GM12865 (cell line): ENCODE data around the gene FILIP1L.

ENCODE experiments used
- DNase-seq: peaks from one replicate; pipeline ENCODE4 v3.0.0; 2010; ENCODE audit warnings: low read depth
- H3K4me3 ChIP-seq: 2 replicates; pipeline ENCODE4 v1.5.1; 2011; ENCODE audit warnings: mild to moderate bottlenecking, low read depth, low read length, control low read depth
- TF ChIP-seq, protein P1 (sequence below): IDR thresholded peaks from 2 replicates; pipeline ENCODE4 v1.5.1; 2011; ENCODE audit warnings: low read length, control low read depth, low read depth, inconsistent platforms; ENCODE audit not compliant: insufficient read depth; ENCODE audit errors: missing control alignments

The FILIP1L gene

DNA sequence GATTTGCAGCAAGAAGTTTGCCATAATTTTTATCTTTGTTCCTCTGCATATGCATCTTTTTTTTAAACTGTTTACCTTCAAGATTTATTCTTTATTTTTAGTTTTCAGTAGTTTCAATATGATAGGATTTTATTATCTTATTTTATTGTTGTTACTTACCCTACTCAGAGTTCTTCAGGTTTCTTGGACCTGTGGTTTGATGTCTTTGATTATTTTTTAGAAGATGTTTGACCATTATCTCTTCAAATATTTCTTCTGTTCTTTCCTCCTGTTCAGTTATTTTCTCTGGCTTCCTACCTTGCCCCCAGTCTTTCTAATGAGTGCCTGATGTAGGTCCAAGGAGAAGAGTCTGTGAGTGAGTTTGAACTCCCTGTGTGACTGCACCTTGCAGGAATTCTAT, 137.7 kb downstream of the FILIP1L start:
- no peak for DNase-seq
- no peak overlapping the region for H3K4me3 ChIP-seq
- TF ChIP-seq, protein P1, sequence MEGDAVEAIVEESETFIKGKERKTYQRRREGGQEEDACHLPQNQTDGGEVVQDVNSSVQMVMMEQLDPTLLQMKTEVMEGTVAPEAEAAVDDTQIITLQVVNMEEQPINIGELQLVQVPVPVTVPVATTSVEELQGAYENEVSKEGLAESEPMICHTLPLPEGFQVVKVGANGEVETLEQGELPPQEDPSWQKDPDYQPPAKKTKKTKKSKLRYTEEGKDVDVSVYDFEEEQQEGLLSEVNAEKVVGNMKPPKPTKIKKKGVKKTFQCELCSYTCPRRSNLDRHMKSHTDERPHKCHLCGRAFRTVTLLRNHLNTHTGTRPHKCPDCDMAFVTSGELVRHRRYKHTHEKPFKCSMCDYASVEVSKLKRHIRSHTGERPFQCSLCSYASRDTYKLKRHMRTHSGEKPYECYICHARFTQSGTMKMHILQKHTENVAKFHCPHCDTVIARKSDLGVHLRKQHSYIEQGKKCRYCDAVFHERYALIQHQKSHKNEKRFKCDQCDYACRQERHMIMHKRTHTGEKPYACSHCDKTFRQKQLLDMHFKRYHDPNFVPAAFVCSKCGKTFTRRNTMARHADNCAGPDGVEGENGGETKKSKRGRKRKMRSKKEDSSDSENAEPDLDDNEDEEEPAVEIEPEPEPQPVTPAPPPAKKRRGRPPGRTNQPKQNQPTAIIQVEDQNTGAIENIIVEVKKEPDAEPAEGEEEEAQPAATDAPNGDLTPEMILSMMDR = no peak

DNA sequence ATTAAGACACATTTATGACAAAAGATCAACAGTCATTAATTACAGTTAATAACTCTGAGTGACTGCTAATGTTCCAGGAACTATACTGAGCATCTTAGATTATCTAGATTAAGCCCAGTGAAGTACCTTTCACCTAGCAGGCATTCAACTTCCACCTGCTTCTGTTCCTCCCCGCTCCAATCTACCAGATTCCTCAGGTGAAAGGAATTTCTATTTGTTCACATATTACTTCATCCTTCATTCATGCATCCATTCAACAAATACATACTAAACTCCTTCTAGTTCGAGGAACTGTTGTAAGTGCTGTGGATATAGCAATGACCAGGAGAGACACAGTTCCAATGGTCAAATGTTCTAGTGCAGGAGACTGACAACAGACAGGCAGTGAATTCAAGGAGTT, 139.3 kb downstream of the FILIP1L start:
- no peak for DNase-seq

DNA sequence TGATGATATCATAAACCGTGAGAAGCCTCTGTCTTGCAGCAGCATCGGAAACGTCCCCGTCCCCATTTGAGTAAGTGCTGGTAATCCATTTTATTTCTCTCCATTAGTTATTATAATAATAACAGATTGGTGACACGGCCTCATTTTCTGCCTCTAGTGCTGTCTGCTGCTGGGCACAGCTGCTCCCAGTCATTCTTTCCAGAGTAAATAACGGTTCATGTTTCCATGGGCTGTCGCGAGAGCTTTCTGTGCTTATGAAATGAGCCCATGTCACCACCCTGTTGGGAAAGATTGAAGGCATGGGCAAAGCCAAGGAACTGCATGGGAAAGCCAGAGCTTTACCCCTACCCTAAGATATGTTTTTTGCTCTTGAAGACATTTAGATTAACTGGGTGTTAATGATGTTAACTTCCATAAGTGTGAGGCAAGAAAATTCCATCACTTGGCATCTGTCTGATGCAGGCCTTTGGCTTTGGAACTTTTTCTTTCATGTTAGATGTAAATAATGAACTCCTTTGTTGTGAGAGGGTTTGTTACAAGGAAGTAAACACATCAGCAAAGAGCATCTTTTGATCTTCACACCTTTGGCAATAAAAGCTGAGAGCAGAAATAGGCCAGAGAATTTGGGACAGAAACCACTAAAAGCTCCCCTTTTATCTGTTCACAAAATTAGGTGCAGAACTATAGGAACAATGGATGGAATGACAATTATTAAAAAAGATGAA, 141.8 kb downstream of the FILIP1L start:
- H3K4me3 ChIP-seq = no peak overlapping the region
- no peak for DNase-seq
- TF ChIP-seq, protein P1 = no peak

More for the DNA sequence above, 139.3 kb downstream of the FILIP1L start:
- no peak overlapping the region for H3K4me3 ChIP-seq
- TF ChIP-seq, protein P1 = no peak

DNA sequence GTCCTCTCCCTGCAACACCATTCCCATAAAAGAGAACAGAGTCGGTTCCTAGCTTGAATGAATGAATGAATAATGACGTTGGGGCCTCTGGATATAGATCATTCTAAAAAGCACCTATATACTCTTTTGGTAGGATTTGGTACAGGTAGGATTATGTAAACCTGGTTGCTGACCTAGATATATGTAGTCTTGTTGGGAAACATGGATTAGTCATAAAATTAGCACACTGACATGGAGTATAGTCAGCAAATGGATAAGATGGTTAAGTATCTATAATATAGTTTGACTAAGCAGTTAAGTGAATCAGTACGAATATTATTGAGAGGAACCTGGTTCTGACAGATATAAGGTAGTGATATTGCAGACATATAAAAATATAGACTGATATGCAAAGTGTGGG, 142.5 kb downstream of the FILIP1L start:
- TF ChIP-seq, protein P1 = no peak
- H3K4me3 ChIP-seq = no peak overlapping the region
- DNase-seq = no peak

DNA sequence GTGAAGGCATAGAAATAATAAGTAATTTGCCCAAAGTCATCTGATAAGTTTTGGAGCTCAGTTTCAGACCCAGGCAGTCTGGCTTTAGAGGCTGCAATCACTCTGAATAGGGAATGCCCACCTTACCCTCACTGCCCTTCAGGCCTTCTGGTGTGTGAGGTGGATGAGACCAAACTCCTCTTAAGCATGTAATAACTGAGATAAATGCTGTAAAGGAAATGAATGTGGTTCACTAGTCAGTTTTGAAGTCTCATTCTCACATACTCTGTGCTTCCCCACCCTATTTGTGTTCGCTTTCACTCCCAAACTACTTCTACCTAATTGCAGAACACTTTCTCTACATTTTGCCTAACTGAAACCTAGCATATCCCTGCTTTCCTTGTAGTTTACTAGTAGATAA, 144.1 kb downstream of the FILIP1L start:
- H3K4me3 ChIP-seq = no peak overlapping the region
- DNase-seq = peak; percentile 72
- TF ChIP-seq, protein P1 = no peak

DNA sequence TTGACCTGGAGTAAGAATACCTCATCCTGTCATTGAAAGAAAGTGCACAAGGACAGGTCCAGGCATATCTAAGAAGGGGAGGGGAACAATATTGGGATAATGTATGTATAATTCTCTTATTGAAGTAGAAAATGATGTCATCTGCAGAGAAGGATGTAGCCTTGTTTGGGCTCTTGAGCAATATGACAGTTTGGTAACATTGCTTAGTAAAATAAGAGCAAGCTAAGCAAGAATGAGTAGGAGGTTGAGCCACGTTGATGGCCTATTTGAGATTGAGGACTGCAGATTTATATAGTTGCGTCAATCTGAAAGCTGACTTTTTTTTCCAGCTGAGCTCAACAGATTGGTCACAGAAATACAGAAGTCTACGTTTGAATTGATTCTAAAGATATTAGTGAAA, 145.2 kb downstream of the FILIP1L start:
- DNase-seq = no peak
- no peak overlapping the region for H3K4me3 ChIP-seq
- TF ChIP-seq, protein P1 = no peak

DNA sequence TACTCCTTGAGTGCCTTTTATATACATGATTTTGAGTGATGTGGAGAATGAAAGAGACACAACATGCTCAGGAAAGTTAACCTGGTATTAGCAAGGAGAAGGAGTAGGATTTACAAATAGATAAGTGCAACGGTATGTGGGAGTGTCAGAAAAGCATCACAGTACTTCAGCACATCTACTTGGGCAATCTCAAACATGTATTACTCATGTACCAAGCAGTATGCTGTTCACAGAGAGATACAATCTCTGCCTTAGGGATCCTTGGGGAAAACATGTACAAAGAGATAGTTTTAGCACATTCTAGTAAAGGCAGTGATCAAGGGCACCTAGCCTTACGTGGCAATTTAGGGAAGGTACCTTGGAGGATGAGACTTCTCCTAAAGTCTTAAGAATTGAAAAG, 146.5 kb downstream of the FILIP1L start:
- DNase-seq = no peak
- TF ChIP-seq, protein P1 = no peak

More for the DNA sequence above, 146.5 kb downstream of the FILIP1L start:
- H3K4me3 ChIP-seq = no peak overlapping the region
